A375 (cell line): ENCODE results near the gene LCA5L. TPM values are rescaled to one million over a fixed set of nuclear protein-coding genes. Genes with fewer than 3 reads are reported as not detected.

Experiments used
- small RNA-seq: library from RNA; depleted of rRNA; stranded (forward); fragments of <200 nt; gene quantifications from one replicate; pipeline ENCODE3, GENCODE V24; 2014
- total RNA-seq: library from RNA; depleted of rRNA; stranded (reverse); fragments of >200 nt; shearing (Covaris generic); gene quantifications from 2 replicates; pipeline ENCODE4 v1.2.3, GENCODE V29; 2014; rRNA removed

LCA5L gene
- 0.90 and 1.3 TPM in 2 replicates for total RNA-seq

DNA sequence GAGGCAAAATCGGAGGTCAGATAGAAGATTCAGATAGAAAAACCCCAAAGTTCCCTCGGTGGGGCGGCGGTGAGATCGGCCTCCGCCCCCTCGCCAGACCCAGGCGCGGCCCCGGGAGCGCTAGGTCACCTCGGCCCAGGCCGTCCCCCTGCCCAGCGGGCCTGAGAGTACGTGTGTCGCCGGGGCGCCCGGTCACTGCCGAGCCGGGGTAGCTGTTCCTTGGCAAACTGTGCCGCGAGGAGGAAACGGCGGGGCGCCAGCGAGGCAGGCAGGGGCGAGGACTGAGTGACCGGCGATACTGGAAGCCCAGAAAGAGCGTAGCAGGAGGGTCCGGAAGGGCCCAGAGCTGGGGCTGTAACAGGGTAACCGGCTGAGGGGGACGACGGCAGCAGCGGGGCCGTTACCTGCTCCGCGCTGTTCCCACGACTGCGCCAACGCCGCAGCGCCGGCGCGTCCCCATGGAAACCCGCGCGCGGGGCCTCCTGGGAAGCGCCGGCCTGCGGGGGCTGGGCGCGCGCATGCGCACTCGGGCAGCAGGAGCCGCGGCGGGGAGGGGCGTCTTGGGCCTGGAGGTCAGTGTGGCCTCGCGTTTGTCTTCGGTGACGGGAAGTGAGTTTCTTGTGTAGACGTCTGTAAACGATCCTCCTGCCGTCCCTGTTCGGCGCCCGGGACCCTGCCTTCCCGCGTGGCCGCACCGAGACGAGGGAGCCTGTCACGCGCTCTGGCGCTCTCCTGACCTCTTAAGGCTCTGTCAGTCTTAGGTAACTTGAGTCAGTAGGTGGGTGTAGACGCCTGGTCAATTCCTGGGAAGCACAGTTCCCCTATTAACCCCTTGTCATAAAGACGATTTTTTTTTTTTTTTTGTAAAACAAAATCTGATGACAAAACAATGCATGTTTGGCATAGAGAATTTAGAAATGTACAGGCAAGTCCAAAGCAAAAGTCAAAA, at the start of gene LCA5L:
Gene LCA5L (minus strand): TSS at position 458 of the 949 bp plus-strand sequence. CDS start 17,285 bp downstream, outside the sequence.

DNA sequence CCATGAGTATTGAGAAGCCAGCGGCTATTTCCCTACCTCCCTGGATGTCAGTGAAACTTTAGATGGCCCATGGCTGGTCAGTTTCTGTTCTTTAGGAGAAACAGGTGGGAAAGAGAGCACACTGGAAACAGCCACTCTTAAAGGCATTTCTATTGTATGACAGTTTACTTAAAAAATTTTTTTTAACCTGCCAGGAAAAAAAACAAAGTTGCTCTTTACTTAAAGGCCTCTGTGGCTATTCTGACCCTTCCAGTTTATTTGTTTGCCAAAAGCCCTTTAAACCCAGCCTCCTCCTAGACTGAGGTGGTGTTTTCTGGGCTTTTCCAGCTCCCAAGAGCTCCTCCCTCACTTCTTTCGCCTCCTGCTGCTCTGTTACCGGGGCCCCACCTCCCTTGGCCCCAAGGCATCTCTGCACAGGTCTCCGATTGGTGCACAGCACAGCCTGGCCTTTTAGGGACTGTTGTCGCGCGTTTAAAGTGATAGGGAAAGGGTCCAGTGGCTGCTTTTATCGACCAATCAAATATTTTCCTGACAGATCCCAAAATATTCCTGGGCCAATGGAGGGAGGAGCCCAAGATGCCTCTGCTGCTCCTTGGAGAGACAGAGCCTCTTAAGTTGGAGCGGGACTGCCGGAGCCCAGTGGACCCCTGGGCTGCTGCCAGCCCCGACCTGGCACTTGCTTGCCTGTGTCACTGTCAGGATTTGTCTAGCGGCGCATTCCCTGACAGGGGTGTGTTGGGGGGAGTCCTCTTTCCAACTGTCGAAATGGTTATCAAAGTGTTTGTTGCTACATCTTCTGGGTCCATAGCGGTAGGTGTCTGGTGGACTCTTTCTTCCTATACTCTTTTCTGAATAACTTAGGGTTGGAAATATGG, 6.0 kb upstream of the LCA5L start, which contains the start of gene SH3BGR:
Gene SH3BGR (plus strand): TSS at position 639 of the 875 bp plus-strand sequence. CDS start 127 bp downstream, at position 766.

Small RNA genes lying within 50 kb of the gene (small RNA-seq; reads per million reads assigned to genes)
- not detected for gene MIR6508

Other genes starting within 250 kb of the LCA5L start
- 18.0 and 18.2 TPM in 2 replicates for gene BRWD1, start 132.1 kb downstream of the LCA5L start, total RNA-seq
- 140 and 220 TPM in 2 replicates for gene HMGN1, start 96.7 kb downstream of the LCA5L start, total RNA-seq
- gene SH3BGR, start 6.2 kb upstream of the LCA5L start, total RNA-seq: 1.0 and 13.8 TPM in 2 replicates
- gene B3GALT5, start 167.2 kb upstream of the LCA5L start, total RNA-seq: 0.79 and 0.90 TPM in 2 replicates